ENCODE measurements around the gene MIPOL1.

MIPOL1 gene

GRCh38 chr14:37237735-37238200 is 40.0 kb downstream of the MIPOL1 start:
- Mint-ChIP-seq H3K9me3 (no peaks in the 10 kb centered on the region), H3K36me3 (no peaks in the 10 kb centered on the region), H3K4me3 (no peak overlapping the region), H3K4me1 (no peaks in the 10 kb centered on the region), H3K27ac (no peak overlapping the region)
- no peak for DNase-seq (ENCODE audit: low spot score in 2 of 2)
- no peak for ATAC-seq

- H3K9me3 Mint-ChIP-seq = no peaks in the 10 kb centered on the region
- ATAC-seq = no peak
- H3K4me1 Mint-ChIP-seq = no peaks in the 10 kb centered on the region
- H3K4me3 Mint-ChIP-seq = no peak overlapping the region
- no peaks in the 10 kb centered on the region for H3K36me3 Mint-ChIP-seq
- no peak overlapping the region for H3K27ac Mint-ChIP-seq
- DNase-seq (ENCODE audit: low spot score in 2 of 2) = no peak
Measured at GRCh38 chr14:37241198-37241597, 43.5 kb downstream of the MIPOL1 start.

- Mint-ChIP-seq H3K9me3 (no peaks in the 10 kb centered on the region), H3K4me3 (no peak overlapping the region), H3K27ac (no peak overlapping the region), H3K4me1 (no peaks in the 10 kb centered on the region), H3K36me3 (no peaks in the 10 kb centered on the region)
- ATAC-seq (no peak), DNase-seq (ENCODE audit: low spot score in 2 of 2) (no peak)
Measured at GRCh38 chr14:37246427-37246829, 48.7 kb downstream of the MIPOL1 start.

- Mint-ChIP-seq H3K4me3 (no peak overlapping the region), H3K27ac (no peak overlapping the region), H3K36me3 (no peaks in the 10 kb centered on the region), H3K4me1 (no peaks in the 10 kb centered on the region), H3K9me3 (peaks cover 2% of the 10 kb centered on the region)
- ATAC-seq (no peak), DNase-seq (ENCODE audit: low spot score in 2 of 2) (no peak)
Measured at GRCh38 chr14:37247791-37248461, 50.2 kb downstream of the MIPOL1 start.

- H3K4me3 Mint-ChIP-seq = no peak overlapping the region
Measured at GRCh38 chr14:37251775-37252174, 54.0 kb downstream of the MIPOL1 start.

GRCh38 chr14:37252434-37252833 is 54.7 kb downstream of the MIPOL1 start:
- ATAC-seq = no peak
- Mint-ChIP-seq H3K27ac (no peak overlapping the region), H3K36me3 (no peaks in the 10 kb centered on the region), H3K4me3 (no peak overlapping the region), H3K9me3 (peaks cover 7% of the 10 kb centered on the region), H3K4me1 (no peaks in the 10 kb centered on the region)
- DNase-seq (ENCODE audit: low spot score in 2 of 2) = no peak

More at GRCh38 chr14:37251775-37252174, 54.0 kb downstream of the MIPOL1 start:
- DNase-seq (ENCODE audit: low spot score in 2 of 2) (no peak), ATAC-seq (no peak)
- Mint-ChIP-seq H3K36me3 (no peaks in the 10 kb centered on the region), H3K9me3 (peaks cover 7% of the 10 kb centered on the region), H3K4me1 (no peaks in the 10 kb centered on the region), H3K27ac (no peak overlapping the region)

GRCh38 chr14:37253905-37254304 is 56.2 kb downstream of the MIPOL1 start:
- no peaks in the 10 kb centered on the region for H3K4me1 Mint-ChIP-seq
- H3K27ac Mint-ChIP-seq = no peak overlapping the region
- peaks cover 7% of the 10 kb centered on the region for H3K9me3 Mint-ChIP-seq
- ATAC-seq (no peak), DNase-seq (ENCODE audit: low spot score in 2 of 2) (no peak)
- no peak overlapping the region for H3K4me3 Mint-ChIP-seq
- H3K36me3 Mint-ChIP-seq = no peaks in the 10 kb centered on the region

- DNase-seq (ENCODE audit: low spot score in 2 of 2) = no peak
- no peak overlapping the region for H3K4me3 Mint-ChIP-seq
- no peaks in the 10 kb centered on the region for H3K4me1 Mint-ChIP-seq
- H3K36me3 Mint-ChIP-seq = no peaks in the 10 kb centered on the region
- H3K27ac Mint-ChIP-seq = no peak overlapping the region
- peaks cover 7% of the 10 kb centered on the region for H3K9me3 Mint-ChIP-seq
- ATAC-seq = no peak
Measured at GRCh38 chr14:37254411-37254947, 56.7 kb downstream of the MIPOL1 start.

- H3K4me3 Mint-ChIP-seq = no peak overlapping the region
- ATAC-seq (no peak), DNase-seq (ENCODE audit: low spot score in 2 of 2) (no peak)
- no peaks in the 10 kb centered on the region for H3K36me3 Mint-ChIP-seq
- peaks cover 6% of the 10 kb centered on the region for H3K9me3 Mint-ChIP-seq
- H3K4me1 Mint-ChIP-seq = no peaks in the 10 kb centered on the region
- H3K27ac Mint-ChIP-seq = no peak overlapping the region
Measured at GRCh38 chr14:37257501-37258070, 59.8 kb downstream of the MIPOL1 start.

GRCh38 chr14:37262649-37263048 is 64.9 kb downstream of the MIPOL1 start:
- Mint-ChIP-seq H3K4me1 (no peaks in the 10 kb centered on the region), H3K9me3 (peaks cover 8% of the 10 kb centered on the region), H3K27ac (no peak overlapping the region), H3K36me3 (no peaks in the 10 kb centered on the region), H3K4me3 (no peak overlapping the region)
- DNase-seq (ENCODE audit: low spot score in 2 of 2) (no peak), ATAC-seq (no peak)

- DNase-seq (ENCODE audit: low spot score in 2 of 2) (no peak), ATAC-seq (no peak)
- H3K4me1 Mint-ChIP-seq = no peaks in the 10 kb centered on the region
- H3K36me3 Mint-ChIP-seq = no peaks in the 10 kb centered on the region
- H3K4me3 Mint-ChIP-seq = no peak overlapping the region
- peaks cover 8% of the 10 kb centered on the region for H3K9me3 Mint-ChIP-seq
- no peak overlapping the region for H3K27ac Mint-ChIP-seq
Measured at GRCh38 chr14:37263656-37264236, 66.0 kb downstream of the MIPOL1 start.

- Mint-ChIP-seq H3K36me3 (no peaks in the 10 kb centered on the region), H3K9me3 (peaks cover 8% of the 10 kb centered on the region), H3K4me3 (no peak overlapping the region), H3K27ac (no peak overlapping the region), H3K4me1 (no peaks in the 10 kb centered on the region)
- DNase-seq (ENCODE audit: low spot score in 2 of 2) (no peak), ATAC-seq (no peak)
Measured at GRCh38 chr14:37268788-37269187, 71.1 kb downstream of the MIPOL1 start.

- no peak overlapping the region for H3K4me3 Mint-ChIP-seq
- H3K27ac Mint-ChIP-seq = no peak overlapping the region
- H3K9me3 Mint-ChIP-seq = peaks cover 4% of the 10 kb centered on the region
- no peaks in the 10 kb centered on the region for H3K4me1 Mint-ChIP-seq
- ATAC-seq (no peak), DNase-seq (ENCODE audit: low spot score in 2 of 2) (no peak)
- no peaks in the 10 kb centered on the region for H3K36me3 Mint-ChIP-seq
Measured at GRCh38 chr14:37270629-37271028, 72.9 kb downstream of the MIPOL1 start.

GRCh38 chr14:37272569-37272968 is 74.8 kb downstream of the MIPOL1 start:
- H3K36me3 Mint-ChIP-seq = no peaks in the 10 kb centered on the region
- peaks cover 4% of the 10 kb centered on the region for H3K9me3 Mint-ChIP-seq
- ATAC-seq (no peak), DNase-seq (ENCODE audit: low spot score in 2 of 2) (no peak)
- no peaks in the 10 kb centered on the region for H3K4me1 Mint-ChIP-seq
- H3K27ac Mint-ChIP-seq = no peak overlapping the region
- H3K4me3 Mint-ChIP-seq = no peak overlapping the region

GRCh38 chr14:37274652-37275051 is 76.9 kb downstream of the MIPOL1 start:
- no peaks in the 10 kb centered on the region for H3K36me3 Mint-ChIP-seq
- H3K9me3 Mint-ChIP-seq = peaks cover 4% of the 10 kb centered on the region
- H3K4me1 Mint-ChIP-seq = no peaks in the 10 kb centered on the region
- ATAC-seq (no peak), DNase-seq (ENCODE audit: low spot score in 2 of 2) (no peak)
- H3K4me3 Mint-ChIP-seq = no peak overlapping the region
- H3K27ac Mint-ChIP-seq = no peak overlapping the region

- no peak for ATAC-seq
- no peaks in the 10 kb centered on the region for H3K36me3 Mint-ChIP-seq
- peaks cover 8% of the 10 kb centered on the region for H3K9me3 Mint-ChIP-seq
- no peak overlapping the region for H3K4me3 Mint-ChIP-seq
- H3K27ac Mint-ChIP-seq = no peak overlapping the region
- no peak for DNase-seq (ENCODE audit: low spot score in 2 of 2)
- H3K4me1 Mint-ChIP-seq = no peaks in the 10 kb centered on the region
Measured at GRCh38 chr14:37275963-37276362, 78.2 kb downstream of the MIPOL1 start.
